GM23338 (cell line): ENCODE results near the gene SNURF. TPM values are rescaled to one million over a fixed set of nuclear protein-coding genes. Genes with fewer than 3 reads are reported as not detected.

ENCODE experiments used
- ATAC-seq: fragments of 200-7000 bp; cut with Tn5 transposase; 3 replicates; pipeline ENCODE4 v1.9.1; 2020
- DNase-seq: peaks from one replicate; pipeline ENCODE4 v3.0.0-alpha.2; 2015; ENCODE audit warnings: low spot score
- H2AFZ ChIP-seq: fragments of 200-600 bp; sonication (generic); 2 replicates; pipeline ENCODE4 v1.8.0; 2016; ENCODE audit warnings: antibody characterized with exemption, mild to moderate bottlenecking, moderate library complexity
- H3F3A ChIP-seq: fragments of 200-600 bp; sonication (generic); replicated peaks from 2 replicates; pipeline ENCODE4 v1.8.0; 2017; ENCODE audit warnings: antibody characterized with exemption, mixed run types, low read depth
- H3K27ac ChIP-seq: fragments of 200-600 bp; sonication (generic); 2 replicates; pipeline ENCODE4 v1.6.1; 2016; ENCODE audit warnings: low read depth
- H3K27me3 ChIP-seq: fragments of 200-600 bp; sonication (generic); 2 replicates; pipeline ENCODE4 v1.8.0; 2016; ENCODE audit warnings: mild to moderate bottlenecking, mixed run types, moderate library complexity; ENCODE audit not compliant: insufficient read depth
- H3K36me3 ChIP-seq: fragments of 200-600 bp; sonication (generic); 2 replicates; pipeline ENCODE4 v1.8.0; 2016; ENCODE audit warnings: mild to moderate bottlenecking; ENCODE audit not compliant: insufficient read depth
- H3K4me1 ChIP-seq: fragments of 200-600 bp; sonication (generic); 2 replicates; pipeline ENCODE4 v1.8.0; 2016; ENCODE audit warnings: mild to moderate bottlenecking, moderate library complexity; ENCODE audit not compliant: insufficient read depth
- H3K4me2 ChIP-seq: fragments of 200-600 bp; sonication (generic); 2 replicates; pipeline ENCODE4 v1.7.1; 2017; ENCODE audit warnings: mixed run types
- H3K4me3 ChIP-seq: fragments of 200-600 bp; sonication (generic); 2 replicates; pipeline ENCODE4 v1.6.1; 2016; ENCODE audit warnings: mixed run types
- H3K79me2 ChIP-seq: fragments of 200-600 bp; sonication (generic); replicated peaks from 2 replicates; pipeline ENCODE4 v1.8.0; 2017; ENCODE audit warnings: mild to moderate bottlenecking; ENCODE audit not compliant: insufficient read depth
- H3K9me2 ChIP-seq: fragments of 200-600 bp; sonication (generic); 2 replicates; pipeline ENCODE4 v1.8.0; 2017; ENCODE audit not compliant: insufficient read depth
- H4K20me1 ChIP-seq: fragments of 200-600 bp; sonication (generic); replicated peaks from 2 replicates; pipeline ENCODE4 v1.8.0; 2017; ENCODE audit warnings: mild to moderate bottlenecking; ENCODE audit not compliant: insufficient read depth
- H3K27ac Mint-ChIP-seq: 2 replicates; pipeline ENCODE4 v1.8.0; 2020; ENCODE audit warnings: inconsistent platforms, mild to moderate bottlenecking, moderate library complexity, mixed read lengths
- H3K27me3 Mint-ChIP-seq: 3 replicates; pipeline ENCODE4 v1.8.0; 2022; ENCODE audit warnings: low read depth, mild to moderate bottlenecking, moderate library complexity, mixed read lengths, inconsistent platforms; ENCODE audit not compliant: insufficient read depth, poor library complexity
- H3K36me3 Mint-ChIP-seq: 3 replicates; pipeline ENCODE4 v1.8.0; 2021; ENCODE audit warnings: low read depth, mild to moderate bottlenecking, inconsistent platforms, moderate library complexity, mixed read lengths
- H3K4me1 Mint-ChIP-seq: 3 replicates; pipeline ENCODE4 v1.8.0; 2020; ENCODE audit warnings: mild to moderate bottlenecking, inconsistent platforms, mixed read lengths
- H3K4me3 Mint-ChIP-seq: 3 replicates; pipeline ENCODE4 v1.8.0; 2021; ENCODE audit warnings: moderate library complexity, mild to moderate bottlenecking, inconsistent platforms, mixed read lengths
- H3K9me3 Mint-ChIP-seq: 3 replicates; pipeline ENCODE4 v1.8.0; 2020; ENCODE audit warnings: moderate library complexity, mild to moderate bottlenecking, inconsistent platforms, mixed read lengths
- CREB1 ChIP-seq: fragments of 250-450 bp; sonication (Bioruptor Pico); IDR thresholded peaks from 2 replicates; pipeline ENCODE4 v1.5.0; 2020; ENCODE audit warnings: low read depth, mild to moderate bottlenecking, moderate library complexity
- EZH2 ChIP-seq: fragments of 200-600 bp; sonication (generic); IDR thresholded peaks from one replicate; pipeline ENCODE4 v1.8.0; 2017; ENCODE audit warnings: antibody characterized with exemption, mild to moderate bottlenecking, low read depth; ENCODE audit not compliant: unreplicated experiment
- EZH2phosphoT487 ChIP-seq: fragments of 200-600 bp; sonication (generic); IDR thresholded peaks from one replicate; pipeline ENCODE4 v1.8.1; 2018; ENCODE audit warnings: antibody characterized with exemption; ENCODE audit not compliant: unreplicated experiment
- JUNB ChIP-seq: IDR thresholded peaks from one replicate; pipeline ENCODE4 v1.6.1; 2016; ENCODE audit warnings: antibody characterized with exemption; ENCODE audit not compliant: unreplicated experiment
- NANOG ChIP-seq: IDR thresholded peaks from 2 replicates; pipeline ENCODE4 v1.6.1; 2016; ENCODE audit warnings: antibody characterized with exemption, borderline replicate concordance
- POLR2AphosphoS5 ChIP-seq: IDR thresholded peaks from 2 replicates; pipeline ENCODE4 v1.6.1; 2016; ENCODE audit warnings: antibody characterized with exemption, low read depth
- STAT1 ChIP-seq: IDR thresholded peaks from one replicate; pipeline ENCODE4 v1.6.1; 2016; ENCODE audit warnings: antibody characterized with exemption; ENCODE audit not compliant: unreplicated experiment
- ZNF114 ChIP-seq: fragments of 250-450 bp; sonication (Bioruptor Pico); IDR thresholded peaks from 2 replicates; pipeline ENCODE4 v1.5.0; 2020; ENCODE audit warnings: mild to moderate bottlenecking, moderate library complexity
- ZNF331 ChIP-seq: fragments of 250-450 bp; sonication (Bioruptor Pico); IDR thresholded peaks from 2 replicates; pipeline ENCODE4 v1.5.0; 2020; ENCODE audit warnings: low read depth, mild to moderate bottlenecking, moderate library complexity
- polyA plus RNA-seq: library from polyadenylated mRNA; unstranded; fragments of >200 nt; fragmentation: Nextera tagmentation; extraction: Ambion mirVana; gene quantifications from 2 replicates; pipeline ENCODE4 v1.2.1, GENCODE V29; 2016
- total RNA-seq: library from RNA; depleted of rRNA; stranded (reverse); fragments of >200 nt; shearing (Covaris generic); gene quantifications from 2 replicates; pipeline ENCODE4 v1.2.3, GENCODE V29; 2014
- TF ChIP-seq, protein P1 (sequence below), 2 experiments: fragments of 200-600 bp in 1 of 2; sonication (generic) in 1 of 2; conservative IDR thresholded peaks; 2 replicates each; pipeline versions ENCODE4 v1.5.1 to v1.6.1; 2016 to 2017; ENCODE audit warnings: antibody characterized with exemption in 2 of 2, low read depth in 2 of 2, mild to moderate bottlenecking in 2 of 2, moderate library complexity in 1 of 2
- TF ChIP-seq, protein P2 (sequence below): fragments of 250-450 bp; sonication (Bioruptor Pico); IDR thresholded peaks from 2 replicates; pipeline ENCODE4 v1.5.0; 2020; ENCODE audit warnings: mild to moderate bottlenecking, moderate library complexity
- TF ChIP-seq, protein P3 (sequence below): IDR thresholded peaks from one replicate; pipeline ENCODE4 v1.6.1; 2018; ENCODE audit warnings: antibody characterized with exemption; ENCODE audit not compliant: unreplicated experiment
- TF ChIP-seq, protein P4 (sequence below): IDR thresholded peaks from 2 replicates; pipeline ENCODE4 v1.6.1; 2016; ENCODE audit warnings: antibody characterized with exemption

SNURF gene
- total and polyA plus RNA-seq, 2 experiments from 2014 or later, result 19.1 to 63.6 TPM

DNA sequence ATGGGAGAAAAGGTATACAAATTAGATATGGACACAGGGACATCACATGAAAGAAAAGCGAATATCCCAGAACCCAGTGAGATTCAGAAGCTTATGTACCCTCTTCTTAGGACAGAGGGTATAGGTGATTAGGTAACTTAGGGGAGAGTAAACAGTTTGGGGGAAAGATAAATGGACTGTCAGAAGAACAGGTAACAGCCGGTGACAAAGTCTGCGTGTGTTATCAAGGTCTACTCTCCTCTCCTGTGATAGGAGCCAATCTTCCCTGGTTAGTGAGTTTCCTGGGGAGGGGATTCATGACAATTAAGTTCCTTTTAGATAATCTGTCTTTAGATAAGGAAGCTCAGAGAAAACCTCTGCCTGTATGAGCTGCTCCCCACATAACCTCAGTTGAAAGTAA, 30.6 kb upstream of the SNURF start:
- Mint-ChIP-seq H3K9me3 (peaks cover 28% of the 10 kb centered on the region), H3K36me3 (peaks cover 4% of the 10 kb centered on the region; the same call in 1 of the 3 replicates), H3K27me3 (peaks cover 10% of the 10 kb centered on the region), H3K27ac (no peak overlapping the region), H3K4me1 (peaks cover 30% of the 10 kb centered on the region), H3K4me3 (no peak overlapping the region)
- Histone ChIP-seq H3F3A (no peaks in the 10 kb centered on the region), H3K4me2 (no peak overlapping the region), H3K9me2 (no peaks in the 10 kb centered on the region), H4K20me1 (no peaks in the 10 kb centered on the region), H3K27ac (no peak overlapping the region), H3K36me3 (no peaks in the 10 kb centered on the region), H3K4me1 (peaks cover 17% of the 10 kb centered on the region), H3K79me2 (no peaks in the 10 kb centered on the region), H3K27me3 (no peaks in the 10 kb centered on the region), H2AFZ (no peak overlapping the region), H3K4me3 (no peak overlapping the region)
- no peak for ATAC-seq
- DNase-seq, result no peak
- TF ChIP-seq, protein P1, sequence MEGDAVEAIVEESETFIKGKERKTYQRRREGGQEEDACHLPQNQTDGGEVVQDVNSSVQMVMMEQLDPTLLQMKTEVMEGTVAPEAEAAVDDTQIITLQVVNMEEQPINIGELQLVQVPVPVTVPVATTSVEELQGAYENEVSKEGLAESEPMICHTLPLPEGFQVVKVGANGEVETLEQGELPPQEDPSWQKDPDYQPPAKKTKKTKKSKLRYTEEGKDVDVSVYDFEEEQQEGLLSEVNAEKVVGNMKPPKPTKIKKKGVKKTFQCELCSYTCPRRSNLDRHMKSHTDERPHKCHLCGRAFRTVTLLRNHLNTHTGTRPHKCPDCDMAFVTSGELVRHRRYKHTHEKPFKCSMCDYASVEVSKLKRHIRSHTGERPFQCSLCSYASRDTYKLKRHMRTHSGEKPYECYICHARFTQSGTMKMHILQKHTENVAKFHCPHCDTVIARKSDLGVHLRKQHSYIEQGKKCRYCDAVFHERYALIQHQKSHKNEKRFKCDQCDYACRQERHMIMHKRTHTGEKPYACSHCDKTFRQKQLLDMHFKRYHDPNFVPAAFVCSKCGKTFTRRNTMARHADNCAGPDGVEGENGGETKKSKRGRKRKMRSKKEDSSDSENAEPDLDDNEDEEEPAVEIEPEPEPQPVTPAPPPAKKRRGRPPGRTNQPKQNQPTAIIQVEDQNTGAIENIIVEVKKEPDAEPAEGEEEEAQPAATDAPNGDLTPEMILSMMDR (conservative IDR thresholded peaks at IDR 0.05; ENCODE audit: low read depth in 2 of 2), result no peak
- TF ChIP-seq ZNF114 (CRISPR knock-in tag) (no peak), CREB1 (CRISPR knock-in tag) (no peak), STAT1 (no peak), EZH2 (no peak), ZNF331 (CRISPR knock-in tag) (no peak), POLR2AphosphoS5 (no peak), EZH2phosphoT487 (no peak), NANOG (no peak), JUNB (no peak)
- TF ChIP-seq, protein P2, sequence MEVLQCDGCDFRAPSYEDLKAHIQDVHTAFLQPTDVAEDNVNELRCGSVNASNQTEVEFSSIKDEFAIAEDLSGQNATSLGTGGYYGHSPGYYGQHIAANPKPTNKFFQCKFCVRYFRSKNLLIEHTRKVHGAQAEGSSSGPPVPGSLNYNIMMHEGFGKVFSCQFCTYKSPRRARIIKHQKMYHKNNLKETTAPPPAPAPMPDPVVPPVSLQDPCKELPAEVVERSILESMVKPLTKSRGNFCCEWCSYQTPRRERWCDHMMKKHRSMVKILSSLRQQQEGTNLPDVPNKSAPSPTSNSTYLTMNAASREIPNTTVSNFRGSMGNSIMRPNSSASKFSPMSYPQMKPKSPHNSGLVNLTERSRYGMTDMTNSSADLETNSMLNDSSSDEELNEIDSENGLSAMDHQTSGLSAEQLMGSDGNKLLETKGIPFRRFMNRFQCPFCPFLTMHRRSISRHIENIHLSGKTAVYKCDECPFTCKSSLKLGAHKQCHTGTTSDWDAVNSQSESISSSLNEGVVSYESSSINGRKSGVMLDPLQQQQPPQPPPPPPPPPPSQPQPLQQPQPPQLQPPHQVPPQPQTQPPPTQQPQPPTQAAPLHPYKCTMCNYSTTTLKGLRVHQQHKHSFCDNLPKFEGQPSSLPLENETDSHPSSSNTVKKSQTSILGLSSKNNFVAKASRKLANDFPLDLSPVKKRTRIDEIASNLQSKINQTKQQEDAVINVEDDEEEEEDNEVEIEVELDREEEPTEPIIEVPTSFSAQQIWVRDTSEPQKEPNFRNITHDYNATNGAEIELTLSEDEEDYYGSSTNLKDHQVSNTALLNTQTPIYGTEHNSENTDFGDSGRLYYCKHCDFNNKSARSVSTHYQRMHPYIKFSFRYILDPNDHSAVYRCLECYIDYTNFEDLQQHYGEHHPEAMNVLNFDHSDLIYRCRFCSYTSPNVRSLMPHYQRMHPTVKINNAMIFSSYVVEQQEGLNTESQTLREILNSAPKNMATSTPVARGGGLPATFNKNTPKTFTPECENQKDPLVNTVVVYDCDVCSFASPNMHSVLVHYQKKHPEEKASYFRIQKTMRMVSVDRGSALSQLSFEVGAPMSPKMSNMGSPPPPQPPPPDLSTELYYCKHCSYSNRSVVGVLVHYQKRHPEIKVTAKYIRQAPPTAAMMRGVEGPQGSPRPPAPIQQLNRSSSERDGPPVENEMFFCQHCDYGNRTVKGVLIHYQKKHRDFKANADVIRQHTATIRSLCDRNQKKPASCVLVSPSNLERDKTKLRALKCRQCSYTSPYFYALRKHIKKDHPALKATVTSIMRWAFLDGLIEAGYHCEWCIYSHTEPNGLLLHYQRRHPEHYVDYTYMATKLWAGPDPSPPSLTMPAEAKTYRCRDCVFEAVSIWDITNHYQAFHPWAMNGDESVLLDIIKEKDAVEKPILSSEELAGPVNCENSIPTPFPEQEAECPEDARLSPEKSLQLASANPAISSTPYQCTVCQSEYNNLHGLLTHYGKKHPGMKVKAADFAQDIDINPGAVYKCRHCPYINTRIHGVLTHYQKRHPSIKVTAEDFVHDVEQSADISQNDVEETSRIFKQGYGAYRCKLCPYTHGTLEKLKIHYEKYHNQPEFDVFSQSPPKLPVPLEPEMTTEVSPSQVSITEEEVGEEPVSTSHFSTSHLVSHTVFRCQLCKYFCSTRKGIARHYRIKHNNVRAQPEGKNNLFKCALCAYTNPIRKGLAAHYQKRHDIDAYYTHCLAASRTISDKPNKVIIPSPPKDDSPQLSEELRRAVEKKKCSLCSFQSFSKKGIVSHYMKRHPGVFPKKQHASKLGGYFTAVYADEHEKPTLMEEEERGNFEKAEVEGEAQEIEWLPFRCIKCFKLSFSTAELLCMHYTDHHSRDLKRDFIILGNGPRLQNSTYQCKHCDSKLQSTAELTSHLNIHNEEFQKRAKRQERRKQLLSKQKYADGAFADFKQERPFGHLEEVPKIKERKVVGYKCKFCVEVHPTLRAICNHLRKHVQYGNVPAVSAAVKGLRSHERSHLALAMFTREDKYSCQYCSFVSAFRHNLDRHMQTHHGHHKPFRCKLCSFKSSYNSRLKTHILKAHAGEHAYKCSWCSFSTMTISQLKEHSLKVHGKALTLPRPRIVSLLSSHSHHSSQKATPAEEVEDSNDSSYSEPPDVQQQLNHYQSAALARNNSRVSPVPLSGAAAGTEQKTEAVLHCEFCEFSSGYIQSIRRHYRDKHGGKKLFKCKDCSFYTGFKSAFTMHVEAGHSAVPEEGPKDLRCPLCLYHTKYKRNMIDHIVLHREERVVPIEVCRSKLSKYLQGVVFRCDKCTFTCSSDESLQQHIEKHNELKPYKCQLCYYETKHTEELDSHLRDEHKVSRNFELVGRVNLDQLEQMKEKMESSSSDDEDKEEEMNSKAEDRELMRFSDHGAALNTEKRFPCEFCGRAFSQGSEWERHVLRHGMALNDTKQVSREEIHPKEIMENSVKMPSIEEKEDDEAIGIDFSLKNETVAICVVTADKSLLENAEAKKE (CRISPR knock-in tag), result no peak
- TF ChIP-seq, protein P3, sequence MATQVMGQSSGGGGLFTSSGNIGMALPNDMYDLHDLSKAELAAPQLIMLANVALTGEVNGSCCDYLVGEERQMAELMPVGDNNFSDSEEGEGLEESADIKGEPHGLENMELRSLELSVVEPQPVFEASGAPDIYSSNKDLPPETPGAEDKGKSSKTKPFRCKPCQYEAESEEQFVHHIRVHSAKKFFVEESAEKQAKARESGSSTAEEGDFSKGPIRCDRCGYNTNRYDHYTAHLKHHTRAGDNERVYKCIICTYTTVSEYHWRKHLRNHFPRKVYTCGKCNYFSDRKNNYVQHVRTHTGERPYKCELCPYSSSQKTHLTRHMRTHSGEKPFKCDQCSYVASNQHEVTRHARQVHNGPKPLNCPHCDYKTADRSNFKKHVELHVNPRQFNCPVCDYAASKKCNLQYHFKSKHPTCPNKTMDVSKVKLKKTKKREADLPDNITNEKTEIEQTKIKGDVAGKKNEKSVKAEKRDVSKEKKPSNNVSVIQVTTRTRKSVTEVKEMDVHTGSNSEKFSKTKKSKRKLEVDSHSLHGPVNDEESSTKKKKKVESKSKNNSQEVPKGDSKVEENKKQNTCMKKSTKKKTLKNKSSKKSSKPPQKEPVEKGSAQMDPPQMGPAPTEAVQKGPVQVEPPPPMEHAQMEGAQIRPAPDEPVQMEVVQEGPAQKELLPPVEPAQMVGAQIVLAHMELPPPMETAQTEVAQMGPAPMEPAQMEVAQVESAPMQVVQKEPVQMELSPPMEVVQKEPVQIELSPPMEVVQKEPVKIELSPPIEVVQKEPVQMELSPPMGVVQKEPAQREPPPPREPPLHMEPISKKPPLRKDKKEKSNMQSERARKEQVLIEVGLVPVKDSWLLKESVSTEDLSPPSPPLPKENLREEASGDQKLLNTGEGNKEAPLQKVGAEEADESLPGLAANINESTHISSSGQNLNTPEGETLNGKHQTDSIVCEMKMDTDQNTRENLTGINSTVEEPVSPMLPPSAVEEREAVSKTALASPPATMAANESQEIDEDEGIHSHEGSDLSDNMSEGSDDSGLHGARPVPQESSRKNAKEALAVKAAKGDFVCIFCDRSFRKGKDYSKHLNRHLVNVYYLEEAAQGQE, result no peak
- TF ChIP-seq, protein P4, sequence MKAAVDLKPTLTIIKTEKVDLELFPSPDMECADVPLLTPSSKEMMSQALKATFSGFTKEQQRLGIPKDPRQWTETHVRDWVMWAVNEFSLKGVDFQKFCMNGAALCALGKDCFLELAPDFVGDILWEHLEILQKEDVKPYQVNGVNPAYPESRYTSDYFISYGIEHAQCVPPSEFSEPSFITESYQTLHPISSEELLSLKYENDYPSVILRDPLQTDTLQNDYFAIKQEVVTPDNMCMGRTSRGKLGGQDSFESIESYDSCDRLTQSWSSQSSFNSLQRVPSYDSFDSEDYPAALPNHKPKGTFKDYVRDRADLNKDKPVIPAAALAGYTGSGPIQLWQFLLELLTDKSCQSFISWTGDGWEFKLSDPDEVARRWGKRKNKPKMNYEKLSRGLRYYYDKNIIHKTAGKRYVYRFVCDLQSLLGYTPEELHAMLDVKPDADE, result no peak
